GM19324 (cell line): ENCODE results near the gene CCDC85A.

ENCODE experiments used
- ATAC-seq: cut with Tn5 transposase; IDR thresholded peaks from one replicate; pipeline ENCODE4 v1.9.1; 2021; ENCODE audit warnings: mild to moderate bottlenecking, moderate library complexity; ENCODE audit not compliant: unreplicated experiment, low FRiP score

Gene CCDC85A

DNA sequence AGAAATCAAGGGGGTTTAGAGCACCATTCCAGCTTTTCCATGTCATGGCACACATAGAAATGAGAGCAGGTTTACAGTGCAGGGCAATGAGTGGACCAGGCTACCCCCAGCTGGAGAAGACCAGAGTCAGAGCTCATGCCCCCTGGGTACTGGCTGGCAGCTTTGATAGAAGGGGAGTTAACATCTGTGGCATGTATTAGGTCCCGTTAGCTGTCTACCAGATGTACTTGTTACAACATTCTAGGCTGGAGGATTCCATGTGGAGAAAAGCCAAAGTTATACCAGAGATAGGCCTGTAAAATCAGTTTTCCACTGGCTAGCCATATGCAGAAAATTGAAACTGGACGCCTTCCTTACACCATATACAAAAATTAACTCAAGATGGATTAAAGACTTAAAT is 109.2 kb downstream of the CCDC85A start:
- ATAC-seq: no peak

DNA sequence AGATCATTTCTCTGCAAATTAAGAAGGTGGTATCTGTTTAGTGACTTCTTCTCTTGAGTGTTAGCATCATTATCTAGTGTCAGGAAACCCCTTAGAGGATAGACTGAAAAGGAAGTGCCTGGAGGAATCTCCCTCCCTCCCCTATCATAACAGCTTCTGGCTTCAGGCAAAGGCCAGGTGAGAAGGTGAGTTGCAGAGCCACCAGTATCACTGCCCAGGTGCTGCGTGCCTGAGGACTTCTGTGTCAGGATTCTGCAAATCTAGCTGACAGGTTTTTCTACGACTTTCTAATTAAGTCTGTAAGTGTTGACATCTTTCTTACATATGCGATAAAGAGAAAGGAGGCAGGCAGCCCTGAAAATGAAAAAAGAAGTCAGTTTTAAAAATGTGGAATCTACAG is 111.9 kb downstream of the CCDC85A start:
- ATAC-seq: no peak

- no peak for ATAC-seq
Measured at GRCh38 chr2:56297671-56298070, 113.9 kb downstream of the CCDC85A start.

GRCh38 chr2:56299171-56299691 is 115.4 kb downstream of the CCDC85A start:
- no peak for ATAC-seq

GRCh38 chr2:56309626-56310170 is 125.9 kb downstream of the CCDC85A start:
- no peak for ATAC-seq

GRCh38 chr2:56313500-56313921 is 129.7 kb downstream of the CCDC85A start:
- no peak for ATAC-seq

DNA sequence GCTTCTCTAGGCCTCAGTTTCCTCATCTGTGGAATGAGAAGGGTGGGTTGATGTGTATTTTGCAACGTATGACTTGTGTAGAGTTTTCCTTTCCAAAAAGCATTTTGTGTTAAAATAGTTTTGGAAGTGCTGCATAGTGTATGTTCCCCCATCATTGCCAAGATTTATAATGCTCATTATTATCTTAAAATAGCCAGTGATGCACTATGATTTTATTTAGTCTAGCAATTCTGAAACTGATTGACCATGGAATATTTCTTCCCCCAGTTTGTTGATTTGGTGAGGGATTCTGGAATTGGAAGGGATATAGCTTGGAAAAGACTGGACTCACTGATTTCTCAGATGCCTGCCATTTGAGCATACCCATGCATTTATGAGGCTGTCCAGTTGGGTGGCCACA is 130.6 kb downstream of the CCDC85A start:
- no peak for ATAC-seq

GRCh38 chr2:56314796-56315195 is 131.0 kb downstream of the CCDC85A start:
- ATAC-seq: no peak

GRCh38 chr2:56315376-56315775 is 131.6 kb downstream of the CCDC85A start:
- ATAC-seq: no peak

- ATAC-seq: no peak
Measured at GRCh38 chr2:56316011-56316410, 132.2 kb downstream of the CCDC85A start.

GRCh38 chr2:56318147-56318546 is 134.4 kb downstream of the CCDC85A start:
- no peak for ATAC-seq

DNA sequence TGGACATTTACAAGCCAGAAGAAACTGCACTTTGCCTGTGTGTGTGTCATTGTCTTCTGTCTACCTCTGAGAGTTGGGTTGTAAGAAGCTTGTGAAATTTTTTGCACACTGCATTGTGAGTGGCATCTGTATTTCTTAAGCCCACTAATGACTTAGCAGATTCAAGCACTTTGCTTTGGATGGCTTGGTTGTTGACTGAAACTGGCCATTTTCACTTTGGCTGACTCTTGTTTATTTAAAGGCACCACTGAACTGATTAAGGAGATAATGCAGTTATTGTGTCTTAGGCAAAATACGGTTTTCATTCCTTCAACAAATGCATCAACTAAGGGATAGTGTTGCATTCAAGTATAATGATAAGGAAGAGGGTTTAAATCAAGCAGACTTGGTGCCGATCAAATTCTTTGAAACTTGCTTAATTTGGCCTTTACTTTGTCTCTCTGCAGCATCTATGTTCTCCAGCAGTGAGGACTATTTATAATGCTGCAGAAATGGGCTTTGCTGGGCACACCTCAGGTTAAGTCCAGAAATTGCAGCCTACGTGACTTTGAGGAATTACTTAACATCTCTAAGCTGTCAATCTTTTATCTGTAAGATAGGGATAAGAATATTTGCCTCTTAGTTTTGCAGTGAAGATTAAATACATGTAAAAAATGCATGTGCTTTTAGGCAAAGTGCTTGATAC is 142.0 kb downstream of the CCDC85A start:
- ATAC-seq: no peak

GRCh38 chr2:56326346-56326741 is 142.6 kb downstream of the CCDC85A start:
- ATAC-seq: no peak

GRCh38 chr2:56331810-56332209 is 148.0 kb downstream of the CCDC85A start:
- no peak for ATAC-seq

- no peak for ATAC-seq
Measured at GRCh38 chr2:56333812-56334485, 150.2 kb downstream of the CCDC85A start.

DNA sequence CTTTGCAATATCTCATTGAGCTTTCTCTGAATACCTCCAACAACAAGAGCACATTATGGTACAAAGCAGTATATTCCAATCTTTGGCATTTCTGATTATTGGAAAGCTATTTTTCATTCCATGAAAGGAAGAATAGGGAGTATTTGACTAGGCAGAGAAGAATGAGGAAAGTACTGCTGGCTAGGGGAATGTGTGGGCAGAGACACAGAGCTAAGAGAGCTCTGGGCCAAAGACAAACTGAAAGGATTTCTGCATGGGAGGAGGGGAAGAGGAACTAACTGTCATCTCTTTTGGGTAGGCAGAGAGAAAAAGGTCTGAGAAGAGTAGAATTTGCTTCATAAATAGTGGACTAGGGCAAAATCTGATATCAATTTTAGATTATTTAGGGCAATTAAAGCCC is 150.8 kb downstream of the CCDC85A start:
- ATAC-seq: no peak

DNA sequence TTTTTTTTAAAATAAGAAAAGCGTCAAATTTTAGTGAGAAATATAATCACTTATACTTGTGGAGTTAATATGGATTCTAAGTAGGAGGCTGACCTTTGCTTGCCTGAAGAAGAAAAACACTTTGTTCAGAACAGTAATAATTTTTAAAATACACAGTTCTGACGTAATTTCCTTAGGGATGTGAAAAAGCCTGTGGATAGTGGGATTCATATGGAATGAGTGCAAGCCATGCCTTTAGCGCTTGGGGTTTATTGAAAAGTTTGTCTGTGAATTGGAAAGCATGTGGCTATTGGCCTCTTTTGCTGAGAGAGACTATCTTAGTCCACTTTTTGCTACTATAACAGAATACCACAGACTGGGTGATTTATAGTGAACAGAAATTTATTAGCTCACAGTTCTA is 151.3 kb downstream of the CCDC85A start:
- ATAC-seq: no peak

- ATAC-seq: no peak
Measured at GRCh38 chr2:56337342-56337741, 153.6 kb downstream of the CCDC85A start.

DNA sequence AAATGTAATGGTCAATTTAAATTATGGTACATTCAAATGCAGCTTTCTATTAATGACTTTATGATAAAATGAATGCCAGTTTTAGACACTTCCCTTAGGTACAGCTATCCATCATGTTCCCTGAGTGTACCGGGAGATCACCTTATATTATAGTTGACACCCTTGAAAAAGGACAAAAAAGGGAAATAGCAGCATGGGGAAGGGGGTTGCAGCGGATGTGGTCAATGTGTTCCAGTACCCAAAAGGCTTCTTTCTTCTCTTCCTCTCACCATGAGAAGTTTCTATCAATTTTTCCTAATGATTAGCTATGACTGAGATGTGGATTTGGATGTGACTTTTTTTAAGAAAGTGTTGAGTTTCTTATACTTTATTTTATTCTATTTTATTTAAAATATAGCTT is 154.4 kb downstream of the CCDC85A start:
- ATAC-seq: no peak

GRCh38 chr2:56344771-56345170 is 161.0 kb downstream of the CCDC85A start:
- no peak for ATAC-seq

DNA sequence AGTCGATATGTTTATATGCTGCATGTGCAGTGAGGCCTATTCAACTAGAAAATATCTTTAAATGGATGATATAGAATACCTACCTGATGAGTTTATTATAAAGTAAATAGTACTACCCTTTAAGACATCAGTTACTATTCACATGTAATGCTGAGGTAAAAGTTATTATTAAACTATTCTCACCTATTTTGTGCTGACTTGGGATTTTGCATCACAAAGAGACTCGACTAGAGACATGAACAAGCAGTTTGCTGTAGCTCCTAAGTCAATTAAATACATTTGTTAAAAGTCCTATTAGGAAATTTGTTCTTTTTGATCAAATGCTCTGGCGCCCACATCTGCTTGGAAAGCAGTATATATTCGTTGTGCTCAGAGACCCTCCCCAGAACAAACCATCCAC is 164.1 kb downstream of the CCDC85A start:
- ATAC-seq: peak; percentile 6
